Fibroblast of lung (primary cell): ENCODE results near the gene TBC1D9. TPM values are rescaled to one million over a fixed set of nuclear protein-coding genes. Genes with fewer than 3 reads are reported as not detected.
A peak's percentile ranks its signal among the peaks of the same experiment; 100 is the strongest.

Source experiments
- DNase-seq, 2 donors: peaks; one replicate each; pipeline versions ENCODE4 v3.0.0 to v3.0.0-alpha.2; 2010; ENCODE audit warnings: low read depth in 2 of 2
- H2AFZ ChIP-seq: 2 replicates; pipeline ENCODE4 v1.5.1; 2012; ENCODE audit warnings: low read length, control low read depth, inconsistent platforms
- H3K27ac ChIP-seq: 2 replicates; pipeline ENCODE4 v1.5.1; 2011; ENCODE audit warnings: low read length, control low read depth; ENCODE audit not compliant: insufficient read depth
- H3K27me3 ChIP-seq: 2 replicates; pipeline ENCODE4 v1.5.1; 2011; ENCODE audit warnings: mild to moderate bottlenecking, low read length; ENCODE audit not compliant: control insufficient read depth, insufficient read depth
- H3K36me3 ChIP-seq: 2 replicates; pipeline ENCODE4 v1.5.1; 2011; ENCODE audit warnings: low read length; ENCODE audit not compliant: control insufficient read depth, insufficient read depth
- H3K4me1 ChIP-seq: 2 replicates; pipeline ENCODE4 v1.5.1; 2011; ENCODE audit warnings: low read length; ENCODE audit not compliant: control insufficient read depth, insufficient read depth; ENCODE audit errors: extremely low read depth
- H3K4me2 ChIP-seq: 2 replicates; pipeline ENCODE4 v1.5.1; 2011; ENCODE audit warnings: low read length, control low read depth; ENCODE audit not compliant: insufficient read depth; ENCODE audit errors: extremely low read depth
- H3K4me3 ChIP-seq, 4 experiments: fragments of 200-600 bp in 1 of 4; sonication (generic) in 1 of 4; replicated peaks in 1 of 4; 2 replicates each; pipeline ENCODE4 v1.5.1; 2011 to 2016; ENCODE audit warnings: low read length in 4 of 4, low read depth in 3 of 4, mild to moderate bottlenecking in 3 of 4, control low read depth in 2 of 4, inconsistent platforms in 1 of 4, mixed read lengths in 1 of 4; ENCODE audit not compliant: insufficient read depth in 1 of 4; ENCODE audit errors: control extremely low read depth in 1 of 4
- H3K79me2 ChIP-seq: 2 replicates; pipeline ENCODE4 v1.5.1; 2012; ENCODE audit warnings: mild to moderate bottlenecking, low read length, inconsistent platforms; ENCODE audit not compliant: control insufficient read depth, insufficient read depth
- H3K9ac ChIP-seq: 2 replicates; pipeline ENCODE4 v1.5.1; 2011; ENCODE audit warnings: mild to moderate bottlenecking, low read length, control low read depth; ENCODE audit not compliant: insufficient read depth
- H3K9me3 ChIP-seq: 2 replicates; pipeline ENCODE4 v1.5.1; 2012; ENCODE audit warnings: low read depth, low read length; ENCODE audit not compliant: control insufficient read depth, insufficient read depth
- H4K20me1 ChIP-seq: 2 replicates; pipeline ENCODE4 v1.5.1; 2011; ENCODE audit warnings: low read length; ENCODE audit not compliant: control insufficient read depth, insufficient read depth; ENCODE audit errors: extremely low read depth
- EZH2 ChIP-seq: IDR thresholded peaks from 2 replicates; pipeline ENCODE4 v1.5.1; 2012; ENCODE audit warnings: low read length, control low read depth, mild to moderate bottlenecking; ENCODE audit errors: missing control alignments
- polyA plus RNA-seq, 2 donors: library from polyadenylated mRNA; depleted of rRNA in 1 of 2; stranded (reverse) in 1 of 2; unstranded in 1 of 2; fragments of >200 nt; gene quantifications; 2 replicates each; pipeline ENCODE4 v1.2.1, GENCODE V29; 2011 to 2012; ENCODE audit warnings: missing spikeins in 1 of 2
- total RNA-seq: library from RNA; depleted of rRNA; stranded (reverse); fragments of >200 nt; gene quantifications from 2 replicates; pipeline ENCODE4 v1.2.1, GENCODE V29; 2014
- TF ChIP-seq, protein P1 (sequence below), 2 donors: IDR thresholded peaks in 1 of 2; conservative IDR thresholded peaks in 1 of 2; 1 replicate in 1 of 2; 2 replicates in 1 of 2; pipeline ENCODE4 v1.5.1; 2011 to 2012; ENCODE audit warnings: low read length in 2 of 2, control low read depth in 1 of 2, inconsistent platforms in 1 of 2, low read depth in 1 of 2, mild to moderate bottlenecking in 1 of 2

Gene TBC1D9
- total and polyA plus RNA-seq, 2 donors (not counting 1 experiment from before 2014, with no cell fraction given): 18.6 to 36.3 TPM

DNA sequence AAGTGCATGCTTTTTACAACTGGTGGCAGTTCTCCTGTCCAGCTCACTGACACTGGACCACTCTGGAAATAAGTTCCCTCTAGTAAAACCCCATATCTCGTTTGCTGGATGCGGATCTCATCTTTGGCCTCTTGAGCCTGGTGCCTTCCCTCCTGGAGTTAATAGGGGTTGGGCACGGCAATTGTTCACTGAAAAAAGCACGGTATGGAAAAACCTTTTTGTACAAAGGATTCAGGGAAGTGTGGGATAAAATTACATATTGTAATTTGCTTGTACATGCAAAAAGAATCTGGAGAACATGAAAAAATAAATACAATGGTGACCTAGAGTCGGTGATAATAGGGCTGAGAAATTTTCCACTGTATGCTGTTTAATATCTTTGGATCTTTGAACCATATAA, 30.6 kb downstream of the TBC1D9 start:
- Histone ChIP-seq H2AFZ (no peak overlapping the region), H3K27me3 (no peaks in the 10 kb centered on the region), H3K27ac (no peak overlapping the region), H3K9me3 (no peaks in the 10 kb centered on the region), H3K9ac (no peak overlapping the region), H4K20me1 (no peaks in the 10 kb centered on the region), H3K4me1 (peaks cover 4% of the 10 kb centered on the region), H3K4me3 (no peak overlapping the region), H3K79me2 (no peaks in the 10 kb centered on the region), H3K36me3 (no peaks in the 10 kb centered on the region), H3K4me2 (no peak overlapping the region)
- TF ChIP-seq, protein P1, sequence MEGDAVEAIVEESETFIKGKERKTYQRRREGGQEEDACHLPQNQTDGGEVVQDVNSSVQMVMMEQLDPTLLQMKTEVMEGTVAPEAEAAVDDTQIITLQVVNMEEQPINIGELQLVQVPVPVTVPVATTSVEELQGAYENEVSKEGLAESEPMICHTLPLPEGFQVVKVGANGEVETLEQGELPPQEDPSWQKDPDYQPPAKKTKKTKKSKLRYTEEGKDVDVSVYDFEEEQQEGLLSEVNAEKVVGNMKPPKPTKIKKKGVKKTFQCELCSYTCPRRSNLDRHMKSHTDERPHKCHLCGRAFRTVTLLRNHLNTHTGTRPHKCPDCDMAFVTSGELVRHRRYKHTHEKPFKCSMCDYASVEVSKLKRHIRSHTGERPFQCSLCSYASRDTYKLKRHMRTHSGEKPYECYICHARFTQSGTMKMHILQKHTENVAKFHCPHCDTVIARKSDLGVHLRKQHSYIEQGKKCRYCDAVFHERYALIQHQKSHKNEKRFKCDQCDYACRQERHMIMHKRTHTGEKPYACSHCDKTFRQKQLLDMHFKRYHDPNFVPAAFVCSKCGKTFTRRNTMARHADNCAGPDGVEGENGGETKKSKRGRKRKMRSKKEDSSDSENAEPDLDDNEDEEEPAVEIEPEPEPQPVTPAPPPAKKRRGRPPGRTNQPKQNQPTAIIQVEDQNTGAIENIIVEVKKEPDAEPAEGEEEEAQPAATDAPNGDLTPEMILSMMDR (conservative IDR thresholded peaks at IDR 0.05 in 1 of 2, IDR thresholded peaks at IDR 0.05 in 1 of 2; ENCODE audit: low read depth in 1 of 2, low read length in 2 of 2): no peak
- no peak for TF ChIP-seq EZH2
- DNase-seq: no peak

DNA sequence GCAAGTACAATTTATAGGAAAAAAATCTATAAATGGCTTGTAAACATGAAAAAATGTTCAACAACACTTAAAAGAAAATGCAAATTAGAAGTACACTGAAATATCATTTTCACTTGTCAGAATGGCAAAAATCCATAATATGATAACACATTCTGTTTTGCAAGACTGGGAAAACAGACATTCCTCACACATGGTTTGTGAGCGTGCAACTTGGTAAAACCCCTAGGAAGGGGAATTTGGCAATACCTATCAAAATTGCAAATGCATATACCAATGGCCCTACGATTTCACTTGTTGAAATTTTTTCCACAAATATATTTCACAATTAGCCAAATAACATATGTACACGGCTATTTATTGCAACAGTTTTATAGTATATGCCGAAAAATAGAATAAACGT, 31.4 kb downstream of the TBC1D9 start:
- H3K27ac ChIP-seq: no peak overlapping the region
- no peaks in the 10 kb centered on the region for H3K79me2 ChIP-seq
- no peak overlapping the region for H3K4me3 ChIP-seq
- H3K27me3 ChIP-seq: no peaks in the 10 kb centered on the region
- H3K36me3 ChIP-seq: no peaks in the 10 kb centered on the region
- no peak for TF ChIP-seq EZH2
- TF ChIP-seq, protein P1 (conservative IDR thresholded peaks at IDR 0.05 in 1 of 2, IDR thresholded peaks at IDR 0.05 in 1 of 2; ENCODE audit: low read depth in 1 of 2, low read length in 2 of 2): no peak
- H2AFZ ChIP-seq: no peak overlapping the region
- peaks cover 4% of the 10 kb centered on the region for H3K4me1 ChIP-seq
- DNase-seq: no peak
- H4K20me1 ChIP-seq: no peaks in the 10 kb centered on the region
- no peak overlapping the region for H3K4me2 ChIP-seq
- no peak overlapping the region for H3K9ac ChIP-seq
- H3K9me3 ChIP-seq: no peaks in the 10 kb centered on the region

DNA sequence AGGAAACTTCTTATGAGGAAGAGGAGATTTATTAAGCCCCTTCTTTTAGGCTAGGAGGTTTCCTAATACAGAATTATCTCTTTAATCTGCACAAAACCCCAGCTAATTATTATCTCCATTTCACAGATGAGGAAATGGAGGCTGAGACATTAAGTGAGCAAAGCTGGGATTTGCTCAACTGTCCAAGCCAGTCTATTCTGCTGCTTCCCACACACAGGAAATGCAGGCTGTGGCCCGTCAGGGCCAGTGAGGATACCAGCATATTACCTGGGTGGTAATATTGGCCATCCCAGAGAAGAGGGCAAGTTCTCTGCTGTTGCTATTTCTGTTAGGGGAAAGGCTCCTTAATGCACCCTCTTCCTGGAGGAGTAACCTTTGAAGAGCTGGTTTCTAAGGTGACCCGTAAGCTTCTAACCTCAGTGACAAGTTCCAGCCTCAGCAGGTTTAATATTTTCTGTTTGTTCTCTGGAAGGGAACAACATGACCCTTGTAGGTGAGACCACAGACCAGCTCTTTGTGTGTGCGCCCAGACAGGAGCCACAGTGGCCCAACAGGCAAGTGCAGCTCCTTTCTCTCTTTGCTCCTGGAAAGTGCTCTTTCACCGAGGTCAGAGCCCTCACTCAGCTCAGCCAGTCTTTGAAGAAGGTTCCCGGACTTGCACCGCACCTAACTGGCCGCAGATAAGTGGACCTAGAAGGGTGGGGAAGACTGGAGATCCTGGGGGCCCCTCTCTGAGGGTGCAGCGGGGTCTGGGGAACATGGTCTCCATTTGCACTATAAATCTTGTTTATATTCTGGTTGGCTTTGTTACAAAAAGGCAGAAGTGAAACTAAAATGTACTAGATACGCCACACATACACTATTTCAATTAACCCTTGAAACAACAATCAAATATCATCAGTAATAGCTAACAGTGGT, 35.5 kb downstream of the TBC1D9 start:
- H3K36me3 ChIP-seq: no peaks in the 10 kb centered on the region
- no peaks in the 10 kb centered on the region for H3K79me2 ChIP-seq
- no peak overlapping the region for H3K9ac ChIP-seq
- peak overlapping the region; percentile 21 for H3K4me2 ChIP-seq
- no peak for DNase-seq
- no peaks in the 10 kb centered on the region for H3K9me3 ChIP-seq
- H3K4me1 ChIP-seq: peaks cover 2% of the 10 kb centered on the region
- peak overlapping the region in 1 of 4 experiments; percentile 32 for H3K4me3 ChIP-seq
- no peaks in the 10 kb centered on the region for H3K27me3 ChIP-seq
- H3K27ac ChIP-seq: no peak overlapping the region
- H2AFZ ChIP-seq: no peak overlapping the region
- no peaks in the 10 kb centered on the region for H4K20me1 ChIP-seq
- TF ChIP-seq, protein P1 (conservative IDR thresholded peaks at IDR 0.05 in 1 of 2, IDR thresholded peaks at IDR 0.05 in 1 of 2; ENCODE audit: low read depth in 1 of 2, low read length in 2 of 2): no peak
- TF ChIP-seq EZH2: no peak
